ENCODE measurements around the gene HECTD1.
"Not testable (repeated sequence)": the region's sequence is repeated elsewhere in the genome, so short reads cannot be mapped to it uniquely, and the experiment has no call there.

The HECTD1 gene

DNA sequence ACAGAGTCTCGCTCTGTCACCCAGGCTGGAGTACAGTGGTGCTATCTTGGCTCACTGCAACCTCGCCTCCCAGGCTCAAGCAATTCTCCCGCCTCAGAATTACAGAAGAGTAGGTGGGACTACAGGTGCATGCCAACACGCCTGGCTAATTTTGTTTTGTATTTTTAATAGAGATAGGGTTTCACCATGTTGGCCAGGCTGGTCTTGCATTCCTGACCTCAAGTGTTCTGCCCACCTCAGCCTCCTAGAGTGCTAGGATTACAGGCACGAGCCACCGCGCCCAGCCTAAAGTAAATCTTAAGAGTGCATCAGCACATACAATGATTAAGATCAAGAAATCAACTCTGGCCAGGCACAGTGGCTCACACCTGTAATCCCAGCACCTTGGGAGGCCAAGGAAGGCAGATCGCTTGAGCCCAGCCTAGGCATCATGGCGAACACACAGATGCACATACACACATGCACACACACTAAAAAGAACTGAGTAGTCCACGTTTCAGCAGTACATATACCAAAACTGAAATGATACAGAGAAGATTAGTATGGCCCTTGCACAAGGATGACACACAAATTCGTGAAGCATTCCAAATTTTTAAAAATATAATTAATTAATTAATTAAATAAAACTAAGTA lies 65.0 kb downstream of the HECTD1 start:
- DNase-seq (ENCODE audit: low read depth): no peak

DNA sequence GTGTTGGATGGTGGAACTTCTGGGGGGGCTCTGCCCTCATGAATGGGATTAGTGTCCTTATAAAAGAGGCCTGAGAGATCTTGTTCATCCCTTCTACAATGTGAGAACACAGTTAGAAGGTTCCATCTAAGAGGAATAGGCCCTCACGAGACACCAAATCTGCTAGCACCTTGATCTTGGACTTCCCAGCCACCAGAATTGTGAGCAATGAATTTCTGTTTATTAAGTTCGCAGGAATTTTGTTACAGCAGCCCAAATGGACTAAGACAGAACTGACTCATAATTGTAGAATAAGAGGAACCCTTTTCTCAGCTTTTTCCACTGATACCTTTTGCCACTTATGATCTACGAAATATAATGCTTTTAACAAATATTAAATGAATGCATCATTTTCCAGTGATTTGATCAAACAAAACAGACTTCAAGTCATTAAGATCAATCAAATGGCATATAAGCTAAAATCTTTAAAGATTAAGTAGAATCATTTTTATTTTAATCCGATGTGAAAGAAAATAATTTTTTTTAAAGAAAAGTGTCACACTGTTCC lies 68.2 kb downstream of the HECTD1 start:
- DNase-seq (ENCODE audit: low read depth): no peak

DNA sequence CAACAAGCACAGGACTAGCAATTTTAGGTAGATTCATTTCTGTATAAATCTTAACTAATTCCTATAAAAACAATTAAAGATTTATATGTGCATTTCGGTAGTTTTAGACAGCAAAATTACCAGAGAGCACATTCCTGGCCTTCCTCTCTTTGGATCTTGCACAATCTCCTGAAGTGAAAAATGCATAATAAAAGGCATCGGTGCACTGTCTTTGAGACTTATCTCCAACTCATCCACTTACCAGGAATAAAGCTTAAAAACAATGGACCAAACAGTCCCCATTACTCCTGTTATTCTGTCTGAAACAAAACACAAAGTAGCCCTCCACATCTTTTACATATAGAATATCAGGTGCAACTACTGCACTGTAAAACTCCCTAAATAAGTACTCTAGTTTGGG lies 69.3 kb downstream of the HECTD1 start:
- peak; percentile 27 for DNase-seq (ENCODE audit: low read depth)

GRCh38 chr14:31137214-31137889 lies 70.2 kb downstream of the HECTD1 start:
- no peak for DNase-seq (ENCODE audit: low read depth)

DNA sequence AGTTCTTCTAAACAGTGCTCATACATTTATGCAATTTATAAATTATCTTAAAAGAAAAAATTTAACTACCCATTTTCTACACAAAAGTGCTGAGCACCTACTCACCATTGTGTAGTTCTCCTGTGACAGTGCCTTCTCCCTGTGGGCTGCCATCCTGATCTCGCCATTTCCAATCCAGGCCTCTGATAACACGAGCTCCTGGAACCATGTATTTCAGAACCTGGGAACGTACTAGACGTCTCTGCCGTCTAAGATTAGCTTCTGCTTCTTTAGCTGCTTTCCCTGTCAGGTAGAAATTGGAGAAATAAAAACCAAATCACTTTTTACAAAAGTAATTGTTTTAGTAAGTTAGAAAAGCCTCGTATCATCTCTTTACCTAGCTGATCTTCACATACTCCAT lies 74.5 kb downstream of the HECTD1 start:
- no peak for DNase-seq (ENCODE audit: low read depth)

DNA sequence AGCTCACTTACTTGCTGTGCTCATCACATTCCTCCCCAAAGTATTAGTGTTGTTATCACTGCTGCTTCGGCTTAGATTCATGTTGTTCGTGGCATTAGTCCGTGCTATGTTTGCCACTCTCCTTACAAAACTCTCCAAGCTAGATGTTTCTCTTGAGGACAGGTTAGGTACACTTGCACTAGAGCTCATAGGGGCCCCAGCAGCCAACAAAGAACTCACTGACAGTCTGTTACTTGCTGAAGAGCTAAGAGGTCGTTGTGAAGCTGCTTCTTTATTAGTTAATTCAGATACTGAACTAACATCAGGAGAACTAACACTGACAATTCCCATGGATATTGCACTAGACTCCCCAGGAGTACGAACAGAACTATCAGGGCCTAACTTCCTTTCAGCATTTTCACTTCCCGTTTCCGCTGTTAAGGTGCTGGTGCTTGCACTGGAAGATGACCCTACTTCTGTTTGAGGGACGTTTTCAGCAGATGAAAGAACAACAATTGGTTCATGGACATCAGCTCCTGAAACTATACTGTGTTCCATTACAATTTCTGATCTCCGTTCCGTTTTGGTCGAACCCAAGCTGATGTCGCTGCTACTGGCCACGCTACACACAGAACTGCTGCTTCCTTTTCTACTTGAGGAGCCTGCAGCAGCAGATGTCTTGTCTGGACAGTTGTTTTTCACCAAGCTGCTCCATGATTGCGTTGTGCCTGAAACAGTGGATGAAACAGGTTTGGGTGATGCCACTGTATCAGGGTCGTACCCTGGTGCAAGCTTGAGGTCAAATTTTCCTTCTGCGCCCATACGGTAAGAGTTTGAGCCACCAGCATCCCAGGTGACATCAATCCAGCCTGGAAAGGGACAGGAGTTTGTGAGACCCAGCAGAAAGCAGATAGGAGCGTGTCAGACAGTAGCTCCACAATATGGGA lies 78.7 kb downstream of the HECTD1 start:
- DNase-seq (ENCODE audit: low read depth): no peak

GRCh38 chr14:31127690-31128089 lies 79.9 kb downstream of the HECTD1 start:
- DNase-seq (ENCODE audit: low read depth): peak; percentile 7

- no peak for DNase-seq (ENCODE audit: low read depth)
Observed at GRCh38 chr14:31126680-31127079, 80.9 kb downstream of the HECTD1 start.

DNA sequence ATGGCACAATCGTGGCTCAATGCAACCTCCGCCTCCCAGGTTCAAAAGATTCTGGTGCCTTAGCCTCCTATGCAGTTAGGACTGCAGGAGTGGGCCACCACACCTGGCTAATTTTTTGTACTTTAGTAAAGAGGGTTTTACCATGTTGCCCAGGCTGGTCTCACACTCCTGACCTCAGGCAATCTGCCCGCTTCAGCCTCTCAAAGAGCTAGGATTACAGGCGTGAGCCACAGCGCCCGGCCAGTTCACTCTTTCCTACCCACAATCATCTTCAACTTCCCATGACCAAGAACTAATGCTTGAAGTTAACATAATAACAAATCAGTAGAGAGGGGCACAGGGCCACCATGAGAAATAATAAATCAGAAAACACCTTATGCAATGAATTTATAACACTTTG lies 82.4 kb downstream of the HECTD1 start:
- DNase-seq (ENCODE audit: low read depth): no peak

DNA sequence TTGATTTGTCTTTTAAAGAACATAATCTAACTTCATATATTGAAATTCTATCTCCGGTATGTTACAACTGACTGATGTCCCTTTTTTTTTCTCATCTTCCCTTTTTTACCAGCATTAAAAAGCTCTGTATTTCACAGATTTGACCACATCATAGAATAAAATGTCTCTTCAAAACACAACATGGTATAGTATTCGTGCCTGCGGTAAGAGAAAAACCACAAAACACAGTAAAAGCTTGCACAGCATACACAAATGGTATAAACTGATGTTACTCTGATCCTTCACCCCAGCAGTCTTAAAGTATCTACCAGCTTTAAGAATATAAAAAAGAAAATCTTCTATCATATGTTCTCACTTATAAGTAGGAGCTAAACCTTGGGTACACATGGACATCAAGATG lies 83.4 kb downstream of the HECTD1 start:
- no peak for DNase-seq (ENCODE audit: low read depth)

DNA sequence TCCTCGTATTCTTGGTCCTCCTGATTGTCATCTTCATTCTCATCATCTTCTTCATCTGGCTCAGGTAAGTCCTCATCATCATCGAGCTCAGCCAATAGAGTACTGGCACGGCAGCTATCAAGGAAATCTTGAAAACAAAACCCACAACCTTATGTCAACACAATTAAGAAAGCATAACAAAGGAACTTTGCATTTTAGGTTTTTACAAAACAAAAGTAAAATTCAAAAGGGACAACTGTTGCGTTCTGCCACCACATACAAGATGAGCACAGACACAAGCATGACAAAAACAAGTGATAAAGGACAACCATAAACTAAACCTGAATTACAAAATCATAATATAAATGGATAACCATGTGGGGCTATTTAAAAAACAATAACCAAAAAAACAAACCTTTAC lies 84.7 kb downstream of the HECTD1 start:
- no peak for DNase-seq (ENCODE audit: low read depth)

DNA sequence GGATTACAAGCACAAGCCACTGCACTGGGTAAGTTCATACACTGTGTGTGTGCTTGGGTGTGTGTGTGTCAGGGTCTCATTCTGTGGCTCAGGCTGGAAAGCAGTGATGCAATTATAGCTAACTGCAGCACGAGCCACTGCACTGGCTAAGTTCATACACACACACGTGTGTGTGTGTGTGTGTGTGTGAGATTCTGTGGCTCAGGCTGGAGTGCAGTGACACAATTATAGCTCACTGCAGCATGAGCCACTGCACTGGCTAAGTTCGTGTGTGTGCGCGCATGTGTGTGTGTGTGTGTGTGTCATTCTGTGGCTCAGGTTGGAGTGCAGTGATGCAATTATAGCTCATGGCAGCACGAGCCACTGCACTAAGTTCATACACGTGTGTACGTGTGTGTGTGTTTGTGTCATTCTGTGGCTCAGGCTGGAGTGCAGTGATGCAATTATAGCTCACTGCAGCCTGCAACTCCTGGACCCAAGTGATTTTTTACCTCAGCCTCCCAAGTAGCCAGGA lies 85.4 kb downstream of the HECTD1 start:
- peak; percentile 6 for DNase-seq (ENCODE audit: low read depth)

GRCh38 chr14:31118892-31119291 lies 88.7 kb downstream of the HECTD1 start:
- DNase-seq (ENCODE audit: low read depth): peak; percentile 39

- no peak for DNase-seq (ENCODE audit: low read depth)
Observed at GRCh38 chr14:31113794-31114193, 93.8 kb downstream of the HECTD1 start.

- DNase-seq (ENCODE audit: low read depth): no peak
Observed at GRCh38 chr14:31110872-31111271, 96.7 kb downstream of the HECTD1 start.

GRCh38 chr14:31109257-31109656 lies 98.3 kb downstream of the HECTD1 start:
- no peak for DNase-seq (ENCODE audit: low read depth)

GRCh38 chr14:31106768-31107167 lies 100.8 kb downstream of the HECTD1 start:
- peak; percentile 9 for DNase-seq (ENCODE audit: low read depth)

DNA sequence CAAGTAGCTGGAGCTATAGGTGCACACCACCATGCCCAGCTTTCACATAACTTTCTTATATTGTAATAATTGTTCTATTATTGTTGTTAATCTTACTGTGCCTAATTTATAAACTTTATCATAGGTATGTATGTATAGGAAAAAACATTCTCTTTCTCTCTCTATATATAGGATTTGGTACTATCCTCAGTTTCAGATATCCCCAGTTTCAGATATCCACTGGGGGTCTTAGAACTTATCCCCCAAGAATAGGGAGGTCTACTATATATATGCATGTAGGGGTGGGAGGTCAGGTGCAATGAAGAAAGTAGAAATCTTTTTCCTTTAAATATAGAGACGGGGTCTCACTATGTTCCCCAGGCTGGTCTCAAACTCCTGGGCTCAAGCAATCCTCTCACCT lies 110.5 kb downstream of the HECTD1 start:
- DNase-seq (ENCODE audit: low read depth): no peak

- peak; percentile 53 for DNase-seq (ENCODE audit: low read depth)
Observed at GRCh38 chr14:31096255-31096654, 111.3 kb downstream of the HECTD1 start.

DNA sequence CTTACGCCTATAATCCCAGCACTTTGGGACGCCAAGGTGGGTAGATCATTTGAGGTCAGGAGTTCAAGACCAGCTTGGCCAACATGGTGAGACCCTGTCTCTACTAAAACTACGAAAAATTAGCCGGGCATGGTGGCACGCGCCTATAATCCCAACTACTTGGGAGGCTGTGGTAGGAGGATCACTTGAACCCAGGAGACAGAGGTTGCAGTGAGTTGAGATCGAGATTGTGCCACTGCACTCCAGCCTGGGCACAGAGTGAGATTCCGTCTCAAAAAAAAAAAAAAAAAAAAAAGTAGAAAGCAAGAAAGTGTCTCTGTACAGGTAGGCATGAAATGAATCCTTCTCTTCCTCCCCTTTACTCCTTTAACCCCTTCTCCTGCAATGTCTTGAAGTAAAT lies 111.8 kb downstream of the HECTD1 start:
- DNase-seq (ENCODE audit: low read depth): not testable (repeated sequence)

GRCh38 chr14:31093884-31094839 lies 113.4 kb downstream of the HECTD1 start:
- DNase-seq (ENCODE audit: low read depth): not testable (repeated sequence)
